Measurements from ENCODE around the gene NAV2. TPM values are rescaled to one million over a fixed set of nuclear protein-coding genes. Genes with fewer than 3 reads are reported as not detected.
"Not testable (repeated sequence)": the region's sequence is repeated elsewhere in the genome, so short reads cannot be mapped to it uniquely, and the experiment has no call there.

The NAV2 gene
- polyA plus RNA-seq, 1 donor (not counting 4 experiments of a cell fraction or from before 2014, with no cell fraction given): 4.0 TPM

DNA sequence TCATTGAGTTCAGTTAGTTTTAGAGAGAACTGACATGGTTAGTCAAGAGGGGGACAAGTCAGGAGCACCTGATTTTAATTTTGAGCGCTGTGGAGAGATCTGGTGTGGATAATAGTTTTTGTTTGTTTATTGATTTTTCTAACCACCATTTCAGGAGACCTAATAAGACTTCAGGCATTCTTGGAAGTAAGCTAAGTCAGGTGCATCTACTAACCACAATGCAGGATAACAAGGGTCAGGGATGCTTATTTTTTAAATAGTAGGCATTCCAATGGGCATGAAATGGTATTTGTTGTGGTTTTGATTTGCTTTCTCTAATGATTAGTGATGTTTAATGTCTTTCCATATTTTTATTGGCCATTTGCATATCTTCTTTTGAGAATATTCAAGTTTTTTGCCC is 212.1 kb downstream of the NAV2 start:
- H3K4me1 ChIP-seq (ENCODE audit: control insufficient read depth, extremely low read depth, insufficient read depth, low read length): peaks cover 2% of the 10 kb centered on the region
- TF ChIP-seq EZH2 (IDR thresholded peaks at IDR 0.05; ENCODE audit: low read length): no peak
- H3K79me2 ChIP-seq (ENCODE audit: control insufficient read depth, insufficient read depth, low read length): no peaks in the 10 kb centered on the region
- no peaks in the 10 kb centered on the region for H3K27me3 ChIP-seq (ENCODE audit: control insufficient read depth, extremely low read depth, insufficient read depth, low read length)
- no peak overlapping the region for H3K9ac ChIP-seq (ENCODE audit: control insufficient read depth, extremely low read depth, insufficient read depth, low read length)
- no peaks in the 10 kb centered on the region for H3K9me1 ChIP-seq (ENCODE audit: control insufficient read depth, extremely low read depth, insufficient read depth, low read length)
- no peak overlapping the region for H3K27ac ChIP-seq (ENCODE audit: control insufficient read depth, insufficient read depth, low read length)
- no peak overlapping the region for H2AFZ ChIP-seq (ENCODE audit: control insufficient read depth, low read length)
- H3K36me3 ChIP-seq (ENCODE audit: control insufficient read depth in 2 of 2, extremely low read depth in 1 of 2, insufficient read depth in 2 of 2, low read length in 2 of 2): no peaks in the 10 kb centered on the region
- no peak for DNase-seq (ENCODE audit: low read depth, low spot score)
- no peaks in the 10 kb centered on the region for H4K20me1 ChIP-seq (ENCODE audit: control insufficient read depth, extremely low read depth, insufficient read depth, low read length)
- no peak overlapping the region for H3K4me2 ChIP-seq (ENCODE audit: control insufficient read depth, extremely low read depth, insufficient read depth, low read depth, low read length)
- dilution Hi-C loops (cut with MboI; ENCODE audit: extremely low pct_ligation_motif_present, low sequenced_read_pairs): no loop called here
- H3K4me3 ChIP-seq (ENCODE audit: control insufficient read depth in 2 of 3, extremely low read depth in 1 of 3, insufficient read depth in 2 of 3, low read depth in 1 of 3, low read length in 3 of 3): no peak overlapping the region
- no peaks in the 10 kb centered on the region for H3K9me3 ChIP-seq (ENCODE audit: control insufficient read depth, low read depth, low read length)
- FAIRE-seq: no peak

DNA sequence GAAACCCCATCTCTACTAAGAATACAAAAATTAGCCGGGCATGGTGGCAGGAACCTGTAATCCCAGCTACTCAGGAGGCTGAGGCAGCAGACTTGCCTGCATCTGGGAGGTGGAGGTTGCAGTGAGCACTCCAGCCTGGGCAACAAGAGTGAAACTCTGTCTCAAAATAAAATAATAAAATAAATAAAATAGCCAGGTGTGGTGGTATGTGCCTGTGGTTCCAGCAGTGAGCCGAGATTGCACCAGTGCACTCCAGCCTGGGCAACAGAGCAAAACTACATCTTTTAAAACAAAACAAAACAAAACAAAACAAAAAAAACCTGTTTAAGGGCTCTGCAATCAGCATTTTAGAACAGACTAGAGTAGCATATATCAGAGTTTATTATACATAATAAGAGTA is 214.8 kb downstream of the NAV2 start:
- H3K4me3 ChIP-seq (ENCODE audit: control insufficient read depth in 2 of 3, extremely low read depth in 1 of 3, insufficient read depth in 2 of 3, low read depth in 1 of 3, low read length in 3 of 3); H3K9me1 ChIP-seq (ENCODE audit: control insufficient read depth, extremely low read depth, insufficient read depth, low read length); DNase-seq (ENCODE audit: low read depth, low spot score); H4K20me1 ChIP-seq (ENCODE audit: control insufficient read depth, extremely low read depth, insufficient read depth, low read length); H3K4me2 ChIP-seq (ENCODE audit: control insufficient read depth, extremely low read depth, insufficient read depth, low read depth, low read length); H3K36me3 ChIP-seq (ENCODE audit: control insufficient read depth in 2 of 2, extremely low read depth in 1 of 2, insufficient read depth in 2 of 2, low read length in 2 of 2); FAIRE-seq; H3K27ac ChIP-seq (ENCODE audit: control insufficient read depth, insufficient read depth, low read length); H3K4me1 ChIP-seq (ENCODE audit: control insufficient read depth, extremely low read depth, insufficient read depth, low read length); H3K27me3 ChIP-seq (ENCODE audit: control insufficient read depth, extremely low read depth, insufficient read depth, low read length); H2AFZ ChIP-seq (ENCODE audit: control insufficient read depth, low read length); dilution Hi-C loops (cut with MboI; ENCODE audit: extremely low pct_ligation_motif_present, low sequenced_read_pairs); H3K9ac ChIP-seq (ENCODE audit: control insufficient read depth, extremely low read depth, insufficient read depth, low read length); H3K9me3 ChIP-seq (ENCODE audit: control insufficient read depth, low read depth, low read length); H3K79me2 ChIP-seq (ENCODE audit: control insufficient read depth, insufficient read depth, low read length): not testable (repeated sequence)

DNA sequence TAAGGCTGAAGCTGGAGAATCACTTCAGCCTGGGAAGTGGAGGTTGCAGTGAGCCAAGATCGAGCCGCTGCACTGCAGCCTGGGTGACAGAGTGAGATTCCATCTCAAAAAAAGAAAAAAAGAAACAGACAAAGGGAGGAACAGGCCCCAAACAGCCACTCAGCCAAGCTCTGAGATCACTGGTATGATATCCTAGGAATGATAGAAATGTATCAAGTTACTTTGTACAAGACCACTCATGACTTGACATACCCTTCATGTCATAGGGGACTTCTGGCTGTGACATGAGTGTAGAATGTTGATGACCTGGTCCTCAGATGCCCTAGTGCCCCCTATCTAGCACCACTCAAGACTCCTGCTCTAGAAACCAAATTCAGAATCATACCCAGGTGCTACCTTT is 216.5 kb downstream of the NAV2 start:
- dilution Hi-C loops (cut with MboI; ENCODE audit: extremely low pct_ligation_motif_present, low sequenced_read_pairs): no loop called here
- TF ChIP-seq, protein P1, sequence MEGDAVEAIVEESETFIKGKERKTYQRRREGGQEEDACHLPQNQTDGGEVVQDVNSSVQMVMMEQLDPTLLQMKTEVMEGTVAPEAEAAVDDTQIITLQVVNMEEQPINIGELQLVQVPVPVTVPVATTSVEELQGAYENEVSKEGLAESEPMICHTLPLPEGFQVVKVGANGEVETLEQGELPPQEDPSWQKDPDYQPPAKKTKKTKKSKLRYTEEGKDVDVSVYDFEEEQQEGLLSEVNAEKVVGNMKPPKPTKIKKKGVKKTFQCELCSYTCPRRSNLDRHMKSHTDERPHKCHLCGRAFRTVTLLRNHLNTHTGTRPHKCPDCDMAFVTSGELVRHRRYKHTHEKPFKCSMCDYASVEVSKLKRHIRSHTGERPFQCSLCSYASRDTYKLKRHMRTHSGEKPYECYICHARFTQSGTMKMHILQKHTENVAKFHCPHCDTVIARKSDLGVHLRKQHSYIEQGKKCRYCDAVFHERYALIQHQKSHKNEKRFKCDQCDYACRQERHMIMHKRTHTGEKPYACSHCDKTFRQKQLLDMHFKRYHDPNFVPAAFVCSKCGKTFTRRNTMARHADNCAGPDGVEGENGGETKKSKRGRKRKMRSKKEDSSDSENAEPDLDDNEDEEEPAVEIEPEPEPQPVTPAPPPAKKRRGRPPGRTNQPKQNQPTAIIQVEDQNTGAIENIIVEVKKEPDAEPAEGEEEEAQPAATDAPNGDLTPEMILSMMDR (optimal IDR thresholded peaks at IDR 0.05 in 1 of 3, IDR thresholded peaks at IDR 0.05 in 1 of 3, conservative IDR thresholded peaks at IDR 0.05 in 1 of 3; ENCODE audit: extremely low read depth in 1 of 3, insufficient read depth in 2 of 3, low read length in 3 of 3): no peak
- TF ChIP-seq EZH2 (IDR thresholded peaks at IDR 0.05; ENCODE audit: low read length): no peak
- Histone ChIP-seq H3K27me3 (ENCODE audit: control insufficient read depth, extremely low read depth, insufficient read depth, low read length) (no peaks in the 10 kb centered on the region), H4K20me1 (ENCODE audit: control insufficient read depth, extremely low read depth, insufficient read depth, low read length) (no peaks in the 10 kb centered on the region), H3K27ac (ENCODE audit: control insufficient read depth, insufficient read depth, low read length) (no peak overlapping the region), H2AFZ (ENCODE audit: control insufficient read depth, low read length) (no peak overlapping the region), H3K79me2 (ENCODE audit: control insufficient read depth, insufficient read depth, low read length) (no peaks in the 10 kb centered on the region), H3K9ac (ENCODE audit: control insufficient read depth, extremely low read depth, insufficient read depth, low read length) (no peak overlapping the region), H3K4me3 (ENCODE audit: control insufficient read depth in 2 of 3, extremely low read depth in 1 of 3, insufficient read depth in 2 of 3, low read depth in 1 of 3, low read length in 3 of 3) (no peak overlapping the region), H3K4me1 (ENCODE audit: control insufficient read depth, extremely low read depth, insufficient read depth, low read length) (no peaks in the 10 kb centered on the region), H3K9me1 (ENCODE audit: control insufficient read depth, extremely low read depth, insufficient read depth, low read length) (no peaks in the 10 kb centered on the region), H3K9me3 (ENCODE audit: control insufficient read depth, low read depth, low read length) (no peaks in the 10 kb centered on the region), H3K36me3 (ENCODE audit: control insufficient read depth in 2 of 2, extremely low read depth in 1 of 2, insufficient read depth in 2 of 2, low read length in 2 of 2) (no peaks in the 10 kb centered on the region), H3K4me2 (ENCODE audit: control insufficient read depth, extremely low read depth, insufficient read depth, low read depth, low read length) (no peak overlapping the region)
- FAIRE-seq (no peak), DNase-seq (ENCODE audit: low read depth, low spot score) (no peak)
